ENCODE measurements around the gene PRAMEF11. TPM values are rescaled to one million over a fixed set of nuclear protein-coding genes. Genes with fewer than 3 reads are reported as not detected.
"Not testable (repeated sequence)": the region's sequence is repeated elsewhere in the genome, so short reads cannot be mapped to it uniquely, and the experiment has no call there.

The PRAMEF11 gene
- not detected in 2 replicates for total RNA-seq

DNA sequence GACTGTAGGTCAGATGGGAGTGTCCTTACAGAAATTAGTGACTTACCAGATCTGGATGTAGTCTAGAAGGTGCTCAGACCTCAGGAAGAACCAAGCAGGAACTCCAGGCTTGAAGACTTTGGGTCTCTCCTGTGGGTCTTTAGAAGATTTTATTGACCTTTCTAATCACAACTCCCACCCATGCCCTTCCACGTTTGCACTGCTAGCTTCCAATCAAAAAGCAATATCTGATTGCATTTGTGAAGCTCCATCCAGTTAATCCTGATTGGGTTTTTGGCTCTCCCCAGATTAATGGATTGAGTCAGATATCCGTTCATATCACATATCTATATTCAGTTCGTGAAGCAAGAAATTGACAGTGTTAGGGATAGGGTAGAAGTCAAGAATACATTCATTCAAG lies at the start of gene PRAMEF11:
TSS of gene PRAMEF11 (minus strand) at position 101 of the 400 bp plus-strand sequence. CDS start 2,621 bp downstream, outside the sequence.
- intact Hi-C loops (cut with micrococcal nuclease) = not testable (repeated sequence)

DNA sequence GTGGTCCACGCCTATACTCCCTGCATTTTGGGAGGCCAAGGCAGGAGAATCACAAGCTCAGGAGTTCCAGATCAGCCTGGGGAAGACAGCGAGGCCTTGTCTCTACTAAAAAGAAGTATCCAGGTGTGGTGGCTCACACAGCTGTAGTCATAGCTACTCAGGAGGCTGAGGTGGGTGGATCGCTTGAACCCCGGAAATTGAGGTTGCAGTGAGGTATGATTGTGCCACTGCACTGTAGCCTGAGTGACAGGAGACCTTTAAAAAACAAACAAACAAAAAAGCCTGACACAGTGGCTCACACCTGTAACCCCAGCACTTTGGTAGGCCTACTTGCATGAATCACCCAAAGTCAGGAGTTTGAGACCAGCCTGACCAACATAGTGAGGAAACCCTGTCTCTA lies 47.2 kb upstream of the PRAMEF11 start:
- intact Hi-C loops (cut with micrococcal nuclease) = not testable (repeated sequence)

DNA sequence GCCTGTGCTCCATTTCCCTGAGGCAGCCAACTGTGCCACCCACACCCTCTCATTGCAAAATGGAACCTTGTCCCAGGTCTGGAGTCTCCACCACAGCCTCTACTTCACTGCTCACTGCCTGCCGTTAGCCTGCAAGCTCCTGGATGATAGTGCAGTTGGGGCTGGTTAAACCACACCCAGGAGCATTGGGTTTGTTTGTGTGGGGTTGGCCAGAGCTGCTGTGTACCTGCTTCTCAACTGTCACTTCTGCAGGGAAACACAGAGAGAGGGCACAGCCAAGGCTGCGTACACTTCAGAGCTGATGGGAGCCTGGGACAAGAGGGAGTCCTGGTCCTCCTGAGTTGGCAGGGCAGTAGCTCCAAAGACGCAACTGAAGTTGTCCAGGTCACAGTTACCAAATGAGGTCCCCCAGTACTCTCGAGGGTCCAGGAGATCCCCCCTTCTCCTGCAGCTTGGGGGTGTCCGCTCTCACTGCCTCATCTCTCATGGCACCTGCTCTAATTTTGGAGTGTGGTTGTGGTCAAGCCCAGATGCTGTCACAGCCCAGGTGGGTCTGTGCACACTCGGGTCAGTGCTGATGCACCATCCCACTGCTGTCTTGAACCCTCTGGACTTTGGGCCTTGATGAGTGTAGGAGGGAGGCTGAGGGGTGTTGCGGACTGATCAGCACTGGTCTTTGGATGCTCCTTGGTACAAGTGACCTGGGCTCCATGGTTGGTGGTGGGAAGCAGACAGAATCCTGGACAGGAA lies 32.1 kb upstream of the PRAMEF11 start:
- intact Hi-C loops (cut with micrococcal nuclease) = not testable (repeated sequence)

DNA sequence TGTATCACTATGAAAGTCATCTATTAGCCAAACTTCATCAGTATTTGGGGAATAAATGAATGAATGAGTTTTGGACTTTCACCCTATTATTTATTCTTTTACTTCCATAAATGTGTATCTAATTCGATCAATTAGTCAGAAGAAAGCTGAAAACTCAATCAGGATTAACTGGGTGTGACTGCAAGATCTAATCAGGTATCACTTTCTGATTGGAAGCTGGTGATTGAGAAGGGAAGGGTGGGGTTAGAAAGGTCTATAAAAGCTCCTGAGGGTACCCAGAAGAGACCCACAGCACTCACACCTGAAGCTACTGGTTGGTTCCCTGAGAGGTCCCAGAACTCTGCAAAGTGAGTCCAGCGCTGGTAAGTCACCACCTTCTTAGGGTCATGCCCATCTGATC lies 25.6 kb upstream of the PRAMEF11 start, which contains the start of gene PRAMEF2:
TSS of gene PRAMEF2 (plus strand) at position 301 of the 400 bp plus-strand sequence. CDS start 1,924 bp downstream, outside the sequence.
- intact Hi-C loops (cut with micrococcal nuclease) = not testable (repeated sequence)

DNA sequence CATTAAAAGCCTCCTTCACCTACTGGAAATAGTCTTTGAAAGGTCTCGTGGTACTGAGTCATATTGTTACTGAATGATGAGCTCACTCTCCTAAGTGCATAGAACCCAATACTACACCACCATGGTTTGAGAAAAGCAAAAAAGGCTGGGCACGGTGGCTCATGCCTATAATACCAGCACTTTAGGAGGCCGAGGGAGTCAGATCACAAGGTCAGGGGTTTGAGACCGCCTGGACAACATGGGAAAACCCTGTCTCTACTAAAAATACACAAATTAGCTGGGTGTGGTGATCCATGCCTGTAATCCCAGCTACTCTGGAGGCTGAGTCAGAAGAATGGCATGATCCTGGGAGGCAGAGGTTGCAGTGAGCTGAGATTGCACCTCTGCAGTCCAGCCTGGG lies 20.6 kb upstream of the PRAMEF11 start:
- intact Hi-C loops (cut with micrococcal nuclease) = no loop called here

DNA sequence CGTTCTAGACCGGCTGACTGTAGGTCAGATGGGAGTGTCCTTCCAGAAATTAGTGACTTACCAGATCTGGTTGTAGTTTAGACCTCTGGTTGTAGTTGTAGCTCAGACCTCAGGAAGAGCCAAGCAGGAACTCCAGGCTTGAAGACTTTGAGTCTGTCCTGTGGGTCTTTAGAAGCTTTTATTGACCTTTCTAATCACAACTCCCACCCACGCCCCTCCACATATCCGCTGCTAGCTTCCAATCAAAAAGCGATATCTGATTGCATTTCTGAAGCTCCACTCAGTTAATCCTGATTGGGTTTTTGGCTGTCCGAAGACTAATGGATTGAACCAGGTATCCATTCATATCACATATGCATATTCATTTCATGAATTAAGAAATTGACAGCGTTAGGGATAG lies 17.4 kb upstream of the PRAMEF11 start, which contains the start of gene HNRNPCL1:
TSS of gene HNRNPCL1 (minus strand) at position 101 of the 400 bp plus-strand sequence. CDS start 431 bp downstream, outside the sequence.
- intact Hi-C loops (cut with micrococcal nuclease) = not testable (repeated sequence)

DNA sequence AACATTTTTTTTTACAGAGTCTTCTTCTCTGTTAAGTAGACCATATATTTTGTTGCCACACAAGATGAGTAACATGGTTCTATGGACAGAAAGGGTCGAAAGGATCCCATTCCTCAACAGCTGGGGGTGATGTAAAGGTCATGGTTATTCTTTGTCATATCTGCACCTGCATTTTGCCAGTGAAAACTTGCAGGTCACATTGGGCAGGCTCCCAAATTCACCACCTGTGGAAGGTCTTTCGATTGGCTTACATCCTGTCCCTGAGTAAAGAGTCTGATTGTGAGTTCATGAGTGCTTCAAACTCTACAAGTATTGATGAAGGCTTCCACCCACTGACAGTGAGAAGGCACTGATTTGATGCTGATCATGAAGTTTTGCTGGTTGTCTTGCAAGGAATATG lies 2.0 kb upstream of the PRAMEF11 start:
- intact Hi-C loops (cut with micrococcal nuclease) = not testable (repeated sequence)

DNA sequence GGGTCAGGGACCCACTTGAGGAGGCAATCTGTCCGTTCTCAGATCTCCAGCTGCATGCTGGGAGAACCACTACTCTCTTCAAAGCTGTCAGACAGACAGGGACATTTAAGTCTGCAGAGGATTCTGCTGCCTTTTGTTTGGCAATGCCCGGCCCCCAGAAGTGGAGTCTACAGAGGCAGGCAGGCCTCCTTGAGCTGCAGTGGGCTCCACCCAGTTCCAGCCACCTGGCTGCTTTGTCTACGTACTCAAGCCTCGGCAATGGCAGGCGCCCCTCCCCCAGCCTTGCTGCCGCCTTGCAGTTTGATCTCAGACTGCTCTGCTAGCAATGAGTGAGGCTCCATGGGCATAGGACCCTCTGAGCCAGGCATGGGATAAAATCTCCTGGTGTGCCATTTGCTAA lies 12.1 kb downstream of the PRAMEF11 start:
- intact Hi-C loops (cut with micrococcal nuclease) = not testable (repeated sequence)

DNA sequence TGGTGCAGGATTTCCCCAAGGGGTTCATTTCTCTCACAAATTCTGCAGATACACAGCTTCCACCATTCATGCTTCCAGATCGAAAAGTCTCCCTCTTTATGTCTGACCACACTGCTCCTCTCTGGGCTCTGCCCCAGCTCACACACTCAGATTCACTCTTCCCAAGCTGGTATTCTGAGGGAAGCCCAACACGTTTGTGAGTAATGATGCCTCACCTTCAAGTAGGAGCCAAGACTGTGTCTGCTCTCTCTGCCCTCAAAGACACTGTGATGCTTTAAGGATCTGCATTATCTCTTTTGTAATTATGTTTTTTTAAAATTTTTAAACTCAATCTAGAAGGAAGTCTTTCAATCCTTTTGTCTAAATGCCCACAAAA lies 19.8 kb downstream of the PRAMEF11 start:
- intact Hi-C loops (cut with micrococcal nuclease) = no loop called here

DNA sequence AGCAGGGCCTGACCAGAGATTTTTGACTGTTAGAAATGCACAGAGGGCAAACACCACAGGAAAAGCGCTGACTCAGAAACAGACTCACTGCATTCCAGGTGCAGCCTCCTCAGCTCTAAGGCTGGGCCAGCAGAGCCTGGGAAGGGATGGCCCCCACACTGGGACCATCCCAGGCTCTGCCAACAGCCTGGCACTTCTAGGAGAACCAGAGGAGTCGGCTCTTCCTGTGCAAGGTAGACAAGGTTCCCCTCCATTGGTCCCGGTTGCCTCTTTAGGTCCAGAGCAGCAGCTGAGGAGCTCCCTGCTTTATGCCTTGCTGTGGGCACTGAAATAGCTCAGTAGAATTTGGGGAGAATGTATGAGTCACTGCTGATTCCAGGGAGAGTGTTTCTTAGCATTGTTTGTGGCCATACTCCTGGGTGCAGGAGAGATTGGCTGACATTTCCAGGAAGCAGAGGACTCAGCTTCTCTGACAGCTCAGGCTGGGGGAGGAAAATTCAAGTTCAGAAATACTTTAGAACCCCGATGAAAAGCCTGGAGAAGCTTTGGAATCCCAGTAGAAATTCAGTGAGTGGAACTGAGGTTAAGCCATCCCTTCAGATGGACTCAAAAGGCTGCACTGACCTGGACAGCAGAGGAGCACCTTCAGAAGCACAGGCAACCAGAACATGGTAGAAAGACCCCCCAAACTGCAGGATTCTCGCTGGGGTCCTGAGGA lies 20.4 kb downstream of the PRAMEF11 start:
- intact Hi-C loops (cut with micrococcal nuclease) = no loop called here

DNA sequence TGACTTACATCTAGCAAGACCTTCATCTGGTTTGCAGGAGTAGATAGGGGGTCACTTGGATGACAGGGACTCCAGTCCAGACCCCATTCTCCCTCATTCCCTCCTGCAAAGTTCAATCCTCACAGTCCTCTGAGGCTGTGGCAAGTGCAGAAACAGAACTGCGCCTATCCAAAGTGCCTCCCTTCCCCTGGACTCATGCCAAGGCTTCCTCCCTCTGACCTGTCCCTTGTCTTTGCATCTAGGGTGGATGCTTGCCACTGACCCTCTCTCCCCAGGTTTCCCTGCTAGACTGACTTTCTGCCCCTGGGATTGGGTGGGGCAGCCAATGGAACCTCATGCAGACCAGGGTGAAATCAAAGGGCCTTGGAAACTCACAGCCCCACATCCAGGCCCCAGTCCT lies 21.3 kb downstream of the PRAMEF11 start:
- intact Hi-C loops (cut with micrococcal nuclease) = no loop called here

DNA sequence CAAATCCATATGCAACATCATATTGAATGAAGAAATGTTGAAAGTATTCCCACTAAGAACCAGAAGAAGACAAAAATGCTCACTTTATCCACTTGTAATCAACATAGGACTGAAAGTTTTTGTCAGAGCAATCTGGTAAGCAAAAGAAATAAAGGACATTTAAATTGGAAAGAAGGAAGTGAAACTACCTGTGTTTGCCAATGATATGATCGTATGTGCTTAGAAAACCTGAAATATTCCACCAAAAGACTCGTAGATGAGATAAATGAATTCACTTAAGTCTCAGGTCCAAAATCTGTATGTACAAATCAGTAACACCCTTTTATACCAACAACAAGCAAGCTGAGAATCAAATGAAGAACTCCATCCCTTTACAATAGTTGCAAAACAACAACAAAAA lies 31.5 kb downstream of the PRAMEF11 start:
- intact Hi-C loops (cut with micrococcal nuclease) = no loop called here

DNA sequence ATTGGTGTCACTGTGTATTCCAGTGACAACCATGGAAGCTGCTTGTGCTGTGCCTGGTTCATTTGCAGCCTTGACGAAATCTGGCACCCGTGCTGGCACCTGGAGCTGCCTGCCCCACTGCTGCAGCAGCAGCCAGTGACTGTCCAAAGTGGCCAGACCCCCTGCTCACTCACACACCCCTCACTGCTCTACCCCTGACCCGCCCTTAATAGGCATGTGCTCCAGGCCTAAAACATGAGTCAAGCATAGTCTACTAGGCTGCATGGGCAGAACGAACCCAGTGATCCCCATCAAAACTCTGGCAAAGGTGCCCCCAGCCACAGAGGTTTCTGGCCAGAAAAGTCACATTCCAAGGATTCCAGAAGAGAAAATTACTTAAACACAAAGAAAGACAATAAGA lies 32.3 kb downstream of the PRAMEF11 start:
- intact Hi-C loops (cut with micrococcal nuclease) = no loop called here

DNA sequence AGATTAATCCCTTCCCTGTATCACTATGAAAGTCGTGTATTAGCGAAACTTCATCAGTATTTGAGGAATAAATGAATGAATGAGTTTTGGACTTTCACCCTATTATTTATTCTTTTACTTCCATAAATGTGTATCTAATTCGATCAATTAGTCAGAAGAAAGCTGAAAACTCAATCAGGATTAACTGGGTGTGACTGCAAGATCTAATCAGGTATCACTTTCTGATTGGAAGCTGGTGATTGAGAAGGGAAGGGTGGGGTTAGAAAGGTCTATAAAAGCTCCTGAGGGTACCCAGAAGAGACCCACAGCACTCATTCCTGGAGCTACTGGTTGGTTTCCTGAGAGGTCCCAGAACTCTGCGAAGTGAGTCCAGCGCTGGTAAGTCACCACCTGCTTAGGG lies 40.1 kb downstream of the PRAMEF11 start, which contains the start of gene PRAMEF1:
TSS of gene PRAMEF1 (plus strand) at position 301 of the 400 bp plus-strand sequence. CDS start 1,831 bp downstream, outside the sequence.
- intact Hi-C loops (cut with micrococcal nuclease) = not testable (repeated sequence)

DNA sequence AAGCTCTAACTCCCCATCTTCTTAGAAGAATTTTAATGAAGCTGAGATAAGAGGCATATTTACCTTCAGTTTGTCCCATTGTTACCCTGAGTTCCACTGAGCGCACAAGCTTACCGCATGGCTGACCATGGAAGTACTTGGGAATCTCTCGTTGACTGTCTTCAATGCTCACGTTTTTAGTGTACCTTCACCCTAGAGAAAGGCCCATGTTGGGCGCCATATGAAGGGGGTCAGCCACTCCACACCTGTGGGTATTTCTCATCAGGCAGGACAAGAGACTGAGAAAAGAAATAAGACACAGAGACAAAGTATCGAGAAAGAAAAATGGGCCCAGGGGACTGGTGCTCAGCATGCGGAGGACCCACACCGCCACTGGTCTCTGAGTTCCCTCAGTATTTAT lies 46.5 kb downstream of the PRAMEF11 start:
- intact Hi-C loops (cut with micrococcal nuclease) = not testable (repeated sequence)

DNA sequence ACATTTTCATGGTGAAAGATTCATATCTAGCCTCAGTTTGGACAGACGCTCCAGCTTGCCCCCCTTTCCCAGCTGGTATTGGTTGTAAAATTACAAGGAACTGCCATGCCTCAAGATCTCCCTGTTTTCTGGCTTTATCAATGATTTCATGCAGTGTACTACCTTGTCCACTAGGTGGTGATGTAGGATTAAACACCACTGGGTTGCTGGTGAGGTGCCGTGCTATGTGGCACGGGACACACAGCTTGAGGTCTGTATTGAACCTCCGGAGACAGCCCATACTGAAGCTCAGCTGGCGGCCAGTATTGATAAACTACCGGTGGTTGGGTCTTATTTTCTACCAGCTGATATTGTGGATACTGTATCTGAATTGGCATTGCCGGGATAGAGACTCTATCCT lies 47.4 kb downstream of the PRAMEF11 start:
- intact Hi-C loops (cut with micrococcal nuclease) = not testable (repeated sequence)

DNA sequence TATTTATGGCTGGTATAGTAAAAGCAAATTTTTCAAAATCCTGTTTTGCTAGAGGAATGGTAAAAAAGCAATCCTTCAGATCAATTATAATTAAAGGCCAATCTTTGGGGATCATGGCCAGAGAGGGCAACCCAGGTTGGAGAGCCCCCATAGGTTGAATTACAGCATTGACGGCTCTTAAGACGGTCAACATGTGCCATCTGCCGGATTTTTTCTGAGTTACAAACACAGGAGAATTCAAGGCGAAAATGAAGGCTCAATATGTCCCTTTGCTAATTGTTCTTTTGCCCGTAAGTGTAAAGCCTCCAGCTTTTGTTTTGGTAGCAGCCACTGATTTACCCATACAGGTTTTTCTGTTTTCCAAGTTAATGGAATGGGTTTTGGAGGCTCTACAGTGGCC lies 49.7 kb downstream of the PRAMEF11 start:
- intact Hi-C loops (cut with micrococcal nuclease) = not testable (repeated sequence)

DNA sequence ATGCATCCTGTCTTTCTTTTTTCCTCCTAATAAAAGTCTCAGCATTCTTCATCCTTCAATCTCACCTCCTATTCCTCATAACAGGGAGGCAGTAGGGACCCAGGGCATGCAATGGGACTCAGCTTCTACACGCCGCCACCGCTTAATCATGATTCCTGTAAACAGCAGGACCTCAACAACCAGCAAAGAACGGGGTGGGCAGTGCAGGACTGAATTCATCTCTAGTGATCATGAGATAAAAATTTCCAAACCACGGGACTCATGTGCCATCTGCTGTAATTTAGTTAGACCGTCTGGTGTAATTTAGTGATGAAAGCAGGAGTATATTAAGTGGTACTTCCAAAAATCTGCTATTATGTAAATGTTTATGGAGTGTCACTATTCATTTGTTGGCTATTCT lies 52.3 kb downstream of the PRAMEF11 start:
- intact Hi-C loops (cut with micrococcal nuclease) = no loop called here

DNA sequence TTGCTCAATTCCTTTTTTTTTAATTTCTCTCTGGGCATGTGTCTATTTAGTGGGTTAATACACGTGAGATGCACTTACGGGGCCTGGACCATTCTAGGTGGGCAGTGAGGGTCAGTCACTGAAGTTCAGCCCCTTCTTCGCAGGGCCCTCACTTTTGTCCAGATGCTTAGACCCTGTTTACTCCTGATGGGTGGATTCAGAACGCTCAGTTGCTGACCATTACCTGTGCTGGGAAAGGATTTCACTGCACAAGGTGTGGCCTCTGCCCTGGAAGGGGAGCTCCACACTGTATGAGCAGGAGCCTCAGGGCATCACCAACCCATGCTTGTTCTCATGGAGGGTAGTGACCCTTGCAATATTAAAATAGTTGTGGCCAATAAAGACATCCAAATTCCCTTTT lies 53.1 kb downstream of the PRAMEF11 start:
- intact Hi-C loops (cut with micrococcal nuclease) = no loop called here

DNA sequence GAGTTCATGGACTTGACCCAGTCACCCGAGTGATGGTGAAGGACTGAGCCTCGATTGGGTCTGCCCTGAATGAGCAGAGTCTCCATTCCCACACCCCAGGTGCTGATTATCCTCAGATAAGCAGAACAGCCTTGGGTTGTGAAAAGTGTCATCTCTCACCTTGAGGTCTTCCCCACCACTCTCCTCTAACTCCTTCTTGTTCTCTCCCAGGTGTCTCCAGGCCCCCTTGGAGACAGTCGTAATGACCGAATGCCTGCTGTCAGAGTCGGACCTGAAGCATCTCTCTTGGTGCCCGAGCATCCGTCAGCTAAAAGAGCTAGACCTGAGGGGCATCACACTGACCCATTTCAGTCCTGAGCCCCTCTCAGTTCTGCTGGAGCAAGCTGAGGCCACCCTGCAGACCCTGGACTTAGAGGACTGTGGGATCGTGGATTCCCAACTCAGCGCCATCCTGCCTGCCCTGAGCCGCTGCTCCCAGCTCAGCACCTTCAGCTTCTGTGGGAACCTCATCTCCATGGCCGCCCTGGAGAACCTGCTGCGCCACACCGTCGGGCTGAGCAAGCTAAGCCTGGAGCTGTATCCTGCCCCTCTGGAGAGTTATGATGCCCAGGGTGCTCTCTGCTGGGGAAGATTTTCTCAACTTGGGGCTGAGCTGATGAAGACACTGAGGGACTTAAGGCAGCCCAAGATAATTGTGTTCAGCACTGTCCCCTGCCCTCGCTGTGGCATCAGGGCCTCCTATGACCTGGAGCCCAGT lies 54.2 kb downstream of the PRAMEF11 start:
- intact Hi-C loops (cut with micrococcal nuclease) = no loop called here

DNA sequence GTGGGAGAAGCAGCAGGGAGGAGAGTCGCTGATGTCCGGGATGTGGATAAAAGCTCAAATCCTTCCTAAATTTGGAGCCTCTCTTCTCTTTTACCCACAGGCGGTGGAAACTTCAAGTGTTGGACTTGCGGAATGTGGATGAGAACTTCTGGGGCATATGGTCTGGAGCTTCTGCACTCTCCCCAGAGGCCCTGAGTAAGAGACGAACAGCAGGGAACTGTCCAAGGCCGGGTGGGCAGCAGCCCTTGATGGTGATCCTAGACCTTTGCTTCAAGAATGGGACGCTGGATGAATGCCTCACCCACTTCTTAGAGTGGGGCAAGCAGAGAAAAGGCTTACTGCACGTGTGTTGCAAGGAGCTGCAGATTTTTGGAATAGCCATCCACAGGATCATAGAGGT lies 55.8 kb downstream of the PRAMEF11 start:
- intact Hi-C loops (cut with micrococcal nuclease) = no loop called here

Measured in T-helper 2 cell treated with Interferon-gamma antibody and Interleukin-4, amounts not matched to agents 100 ng/mL and 5 ng/mL, for 36 hours (primary cell).